HepG2 (cell line): Measurements from ENCODE around the gene DCHS2. TPM values are rescaled to one million over a fixed set of nuclear protein-coding genes. Genes with fewer than 3 reads are reported as not detected.

ENCODE experiments used
- ATAC-seq: fragments of 200-7000 bp; cut with Tn5 transposase; 3 replicates; pipeline ENCODE4 v1.9.1; 2020; ENCODE audit warnings: mild to moderate bottlenecking, moderate library complexity
- BruUV-seq: library from RNA; stranded (reverse); fragments of 400-500 nt; replicated peaks from 2 replicates; lab custom pipeline; 2021; lab: Mats Ljungman, UMichigan
- CTCF ChIA-PET: fragments of 300-600 bp; formaldehyde crosslinking; extraction: SDS; loops from one replicate; lab custom pipeline; 2021; ENCODE audit warnings: low total read pairs, inconsistent platforms, low intra/inter-chr PET ratio; lab: Yijun Ruan, JAX
- POLR2A ChIA-PET: fragments of 350-600 bp; sonication (Branson Sonifier 250); formaldehyde crosslinking; loops from one replicate; lab custom pipeline; 2020; ENCODE audit warnings: antibody characterized with exemption, inconsistent platforms; lab: Yijun Ruan, JAX
- DNase-seq: peaks from one replicate; pipeline ENCODE4 v3.0.0-alpha.2; 2015; ENCODE audit warnings: low spot score
- FAIRE-seq: peaks from 3 replicates; lab custom pipeline; 2011; peaks lifted over from hg19 to GRCh38; lab: Jason Lieb, UNC
- H2AFZ ChIP-seq: one replicate; pipeline ENCODE4 v1.6.1; 2011; ENCODE audit warnings: low read length, inconsistent platforms
- H3K27ac ChIP-seq: fragments of 300-600 bp; 3 replicates; pipeline ENCODE4 v1.8.0; 2011; ENCODE audit warnings: mixed run types, mild to moderate bottlenecking, mixed read lengths, low read length, inconsistent platforms; ENCODE audit not compliant: insufficient read depth; ENCODE audit errors: extremely low read length
- H3K27me3 ChIP-seq, 2 experiments: fragments of 200-600 bp in 1 of 2; 2 replicates in 1 of 2; 3 replicates in 1 of 2; pipeline versions ENCODE4 v1.6.0 to v1.8.0; 2011; ENCODE audit warnings: low read length in 2 of 2, mild to moderate bottlenecking in 2 of 2, moderate library complexity in 2 of 2, inconsistent platforms in 1 of 2; ENCODE audit not compliant: insufficient read depth in 2 of 2, control insufficient read depth in 1 of 2
- H3K36me3 ChIP-seq, 2 experiments: fragments of 200-600 bp in 1 of 2; replicated peaks in 1 of 2; 2 replicates in 1 of 2; 3 replicates in 1 of 2; pipeline versions ENCODE4 v1.5.1 to v1.8.0; 2011; ENCODE audit warnings: low read length in 2 of 2, inconsistent platforms in 1 of 2; ENCODE audit not compliant: insufficient read depth in 2 of 2, control insufficient read depth in 1 of 2
- H3K4me1 ChIP-seq: 2 replicates; pipeline ENCODE4 v1.5.1; 2012; ENCODE audit warnings: low read length, inconsistent platforms; ENCODE audit not compliant: insufficient read depth
- H3K4me2 ChIP-seq: 2 replicates; pipeline ENCODE4 v1.6.0; 2011; ENCODE audit warnings: low read depth, low read length, inconsistent platforms
- H3K4me3 ChIP-seq, 3 experiments: fragments of 200-600 bp in 1 of 3; sonication (generic), shearing (Covaris generic) in 1 of 3; replicated peaks in 1 of 3; 2 replicates each; pipeline ENCODE4 v1.5.1; 2011 to 2016; ENCODE audit warnings: low read length in 3 of 3, inconsistent platforms in 2 of 3, low read depth in 2 of 3, mild to moderate bottlenecking in 2 of 3, control low read depth in 1 of 3, mixed read lengths in 1 of 3; ENCODE audit not compliant: insufficient read depth in 1 of 3
- H3K79me2 ChIP-seq: one replicate; pipeline ENCODE4 v1.6.1; 2011; ENCODE audit warnings: low read length, inconsistent platforms; ENCODE audit not compliant: insufficient read depth
- H3K9ac ChIP-seq: 2 replicates; pipeline ENCODE4 v1.6.0; 2011; ENCODE audit warnings: mild to moderate bottlenecking, low read depth, low read length, inconsistent platforms; ENCODE audit not compliant: insufficient read depth
- H3K9me3 ChIP-seq: 2 replicates; pipeline ENCODE4 v1.5.1; 2012; ENCODE audit warnings: mild to moderate bottlenecking, low read length
- H4K20me1 ChIP-seq: 2 replicates; pipeline ENCODE4 v1.6.0; 2011; ENCODE audit warnings: inconsistent platforms, mild to moderate bottlenecking, low read length, moderate library complexity; ENCODE audit not compliant: insufficient read depth
- NFRKB ChIP-seq: fragments of 450-650 bp; IDR thresholded peaks from 2 replicates; pipeline ENCODE4 v1.6.1; 2017
- NONO ChIP-seq, 2 experiments: fragments of 450-650 bp in 1 of 2; sonication (generic) in 1 of 2; formaldehyde crosslinking in 1 of 2; IDR thresholded peaks in 1 of 2; conservative IDR thresholded peaks in 1 of 2; 2 replicates each; pipeline versions ENCODE4 v1.6.1 to v1.8.0; 2017 to 2022; ENCODE audit warnings: mild to moderate bottlenecking in 1 of 2, missing genetic modification reagents in 1 of 2, moderate library complexity in 1 of 2
- SMC3 ChIP-seq: IDR thresholded peaks from 2 replicates; pipeline ENCODE4 v1.6.1; 2011; ENCODE audit warnings: low read length, improper control_type of control experiment
- STAG1 ChIP-seq: sonication (generic); formaldehyde crosslinking; IDR thresholded peaks from 2 replicates; pipeline ENCODE4 v1.4.0; 2020; ENCODE audit warnings: missing genetic modification reagents
- WGBS: methylation state at CpG from one replicate; pipeline ENCODE4 v1.1.6; 2017; ENCODE audit warnings: low lambda C conversion rate; 5-methylcytosine and 5-hydroxymethylcytosine counted together
- in situ Hi-C: cut with HindIII; loops from 2 replicates; pipeline ENCODE4 v1.10.0; 2017; ENCODE audit warnings: low pct_unique_long_range_greater_than_20kb; ENCODE audit not compliant: extremely low pct_ligation_motif_present
- intact Hi-C: fragments of 100-400 bp; cut with micrococcal nuclease; formaldehyde crosslinking; loops from one replicate; pipeline ENCODE4 v1.10.0; 2022; ENCODE audit not compliant: unreplicated experiment
- polyA plus RNA-seq, 8 experiments: library from polyadenylated mRNA; depleted of rRNA in 3 of 8; stranded (reverse) in 7 of 8; unstranded in 1 of 8; fragments of >200 nt; fragmentation: Illumina TruSeq in 4 of 8; extraction: Trizol in 4 of 8; gene quantifications; 2 replicates each; pipeline versions ENCODE4 v1.2.1 to v1.2.3, GENCODE V29; 2011 to 2016; ENCODE audit warnings: low read depth in 4 of 8, missing spikeins in 1 of 8, mixed read lengths in 1 of 8; ENCODE audit not compliant: insufficient read depth in 1 of 8
- total RNA-seq, 5 experiments: library from RNA; depleted of rRNA; stranded (reverse); fragments of >200 nt; fragmentation: Illumina TruSeq; extraction: Trizol; gene quantifications; 2 replicates each; pipeline ENCODE4 v1.2.3, GENCODE V29; 2016; ENCODE audit warnings: low read depth in 1 of 5
- TF ChIP-seq, protein P1 (sequence below): sonication (generic); formaldehyde crosslinking; IDR thresholded peaks from 2 replicates; pipeline ENCODE4 v1.8.0; 2022; ENCODE audit warnings: missing genetic modification reagents, low read depth, mild to moderate bottlenecking, borderline replicate concordance
- TF ChIP-seq, protein P2 (sequence below): sonication (generic); formaldehyde crosslinking; IDR thresholded peaks from 2 replicates; pipeline ENCODE4 v1.5.0; 2020; ENCODE audit warnings: mild to moderate bottlenecking, missing genetic modification reagents, moderate library complexity

DCHS2 gene
- total and polyA plus RNA-seq, 2 of the 13 experiments (the other 11 are each of a cell fraction or from before 2014, with no cell fraction given), result 0.03 TPM; not detected in 1

DNA sequence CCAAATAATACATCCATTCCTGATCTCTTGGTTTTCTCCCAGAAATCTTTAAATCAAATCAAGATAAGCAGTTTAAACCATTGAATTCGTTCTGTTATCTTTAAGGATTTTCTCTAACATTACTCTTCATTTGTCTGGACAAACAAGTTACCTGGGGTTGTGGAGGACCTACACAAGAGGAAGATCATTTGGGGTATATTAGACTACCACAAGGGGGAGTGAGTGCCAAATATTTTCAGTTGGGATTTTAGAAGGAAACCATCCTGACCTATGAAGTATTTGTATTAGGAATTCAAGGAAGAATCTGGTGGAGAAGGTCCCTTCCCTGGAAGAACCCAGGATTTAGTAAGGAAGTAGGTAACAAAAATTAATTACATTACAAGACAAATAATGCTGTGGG lies 12.0 kb upstream of the DCHS2 start:
- POLR2A ChIA-PET, result no interaction called here

More for the DNA sequence above, 12.0 kb upstream of the DCHS2 start:
- WGBS, result 0% methylated on average over 1 of the region's 1 CpG
- in situ Hi-C loops (no loop called here), intact Hi-C loops (loop anchor here (1.0 to 5.0 kb wide), 2 partner anchors 86 to 119 kb away; no protein-coding TSS in a partner anchor)
- no peaks in the 10 kb centered on the region for H3K79me2 ChIP-seq
- H2AFZ ChIP-seq, result no peak overlapping the region
- no peak overlapping the region for H3K27ac ChIP-seq
- CTCF ChIA-PET, result interaction anchor here (1.5 kb wide), 1 partner anchor 118 kb away, joined by 4 read pairs; no protein-coding TSS in a partner anchor
- no peak overlapping the region for H3K4me3 ChIP-seq
- no peaks in the 10 kb centered on the region for H3K36me3 ChIP-seq
- H3K9me3 ChIP-seq, result no peaks in the 10 kb centered on the region
- ATAC-seq (peak; percentile 66), DNase-seq (peak; percentile 37), FAIRE-seq (peak; percentile 63)
- H3K27me3 ChIP-seq, result peaks cover 0 to 6% of the 10 kb centered on the region in 2 experiments; a peak in 1 of 5 replicates
- H3K4me1 ChIP-seq, result no peaks in the 10 kb centered on the region
- no peak overlapping the region for H3K9ac ChIP-seq
- BruUV-seq, result no TSS peak
- TF ChIP-seq, protein P1, sequence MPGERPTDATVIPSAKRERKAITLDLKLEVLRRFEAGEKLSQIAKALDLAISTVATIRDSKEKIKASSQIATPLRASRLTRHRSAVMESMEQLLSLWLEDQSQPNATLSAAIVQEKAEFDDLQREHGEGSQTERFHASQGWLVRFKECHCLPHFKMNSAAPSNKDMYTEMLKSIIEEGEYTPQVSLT, result no peak
- TF ChIP-seq SMC3, result peak; percentile 11; the same call in 1 of the 2 replicates
- peak; percentile 38 for TF ChIP-seq STAG1 (CRISPR knock-in tag)
- TF ChIP-seq NONO (IDR thresholded peaks at IDR 0.05), result no peak
- no peak for TF ChIP-seq NONO (CRISPR knock-in tag; conservative IDR thresholded peaks at IDR 0.05)
- no peak for TF ChIP-seq NFRKB
- TF ChIP-seq, protein P2, sequence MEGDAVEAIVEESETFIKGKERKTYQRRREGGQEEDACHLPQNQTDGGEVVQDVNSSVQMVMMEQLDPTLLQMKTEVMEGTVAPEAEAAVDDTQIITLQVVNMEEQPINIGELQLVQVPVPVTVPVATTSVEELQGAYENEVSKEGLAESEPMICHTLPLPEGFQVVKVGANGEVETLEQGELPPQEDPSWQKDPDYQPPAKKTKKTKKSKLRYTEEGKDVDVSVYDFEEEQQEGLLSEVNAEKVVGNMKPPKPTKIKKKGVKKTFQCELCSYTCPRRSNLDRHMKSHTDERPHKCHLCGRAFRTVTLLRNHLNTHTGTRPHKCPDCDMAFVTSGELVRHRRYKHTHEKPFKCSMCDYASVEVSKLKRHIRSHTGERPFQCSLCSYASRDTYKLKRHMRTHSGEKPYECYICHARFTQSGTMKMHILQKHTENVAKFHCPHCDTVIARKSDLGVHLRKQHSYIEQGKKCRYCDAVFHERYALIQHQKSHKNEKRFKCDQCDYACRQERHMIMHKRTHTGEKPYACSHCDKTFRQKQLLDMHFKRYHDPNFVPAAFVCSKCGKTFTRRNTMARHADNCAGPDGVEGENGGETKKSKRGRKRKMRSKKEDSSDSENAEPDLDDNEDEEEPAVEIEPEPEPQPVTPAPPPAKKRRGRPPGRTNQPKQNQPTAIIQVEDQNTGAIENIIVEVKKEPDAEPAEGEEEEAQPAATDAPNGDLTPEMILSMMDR (CRISPR knock-in tag), result peak; percentile 49
- H4K20me1 ChIP-seq, result no peaks in the 10 kb centered on the region
- no peak overlapping the region for H3K4me2 ChIP-seq
